T-helper 22 cell (primary cell): ENCODE data around the gene NDP.
"Not testable (repeated sequence)": the region's sequence is repeated elsewhere in the genome, so short reads cannot be mapped to it uniquely, and the experiment has no call there.

ENCODE experiments used
- DNase-seq: peaks from one replicate; pipeline ENCODE4 v3.0.0-alpha.2; 2020; ENCODE audit warnings: low read depth

Gene NDP

GRCh38 chrX:43970528-43970927, 2.7 kb downstream of the NDP start:
- no peak for DNase-seq

GRCh38 chrX:43969504-43970501, 3.4 kb downstream of the NDP start:
- DNase-seq = no peak

GRCh38 chrX:43968359-43968781, 4.8 kb downstream of the NDP start:
- DNase-seq = no peak

GRCh38 chrX:43964936-43965335, 8.3 kb downstream of the NDP start:
- no peak for DNase-seq

- DNase-seq = no peak
These were observed 9.5 kb downstream of the NDP start for GRCh38 chrX:43963726-43964125.

GRCh38 chrX:43962636-43963035, 10.6 kb downstream of the NDP start:
- DNase-seq = no peak

- no peak for DNase-seq
These were observed 11.5 kb downstream of the NDP start for GRCh38 chrX:43961699-43962098.

- no peak for DNase-seq
These were observed 14.7 kb downstream of the NDP start for GRCh38 chrX:43958529-43958928.

GRCh38 chrX:43956034-43956433, 17.2 kb downstream of the NDP start:
- DNase-seq = no peak

- DNase-seq = no peak
These were observed 20.0 kb downstream of the NDP start for GRCh38 chrX:43953218-43953617.

- DNase-seq = no peak
These were observed 23.5 kb downstream of the NDP start for GRCh38 chrX:43949669-43950068.

- no peak for DNase-seq
These were observed 32.2 kb downstream of the NDP start for GRCh38 chrX:43940816-43941474.

- no peak for DNase-seq
These were observed 33.8 kb downstream of the NDP start for GRCh38 chrX:43939187-43939926.

- DNase-seq = not testable (repeated sequence)
These were observed 51.2 kb downstream of the NDP start for GRCh38 chrX:43922032-43922431.

- DNase-seq = not testable (repeated sequence)
These were observed 62.4 kb downstream of the NDP start for GRCh38 chrX:43910772-43911171.

GRCh38 chrX:43910012-43910411, 63.2 kb downstream of the NDP start:
- no peak for DNase-seq

- DNase-seq = no peak
These were observed 64.0 kb downstream of the NDP start for GRCh38 chrX:43909141-43909540.

GRCh38 chrX:43899878-43900815, 73.0 kb downstream of the NDP start:
- no peak for DNase-seq
